HCT116 (cell line): ENCODE data around the gene PTBP1.

Experiments
- ATF3 ChIP-seq: IDR thresholded peaks from 2 replicates; pipeline ENCODE4 v1.6.1; 2012
- CEBPB ChIP-seq: IDR thresholded peaks from 2 replicates; pipeline ENCODE4 v1.6.1; 2012; ENCODE audit warnings: low read depth
- CTCF ChIP-seq, 3 experiments: fragments of 200-600 bp in 1 of 3; sonication (generic) in 1 of 3; IDR thresholded peaks in 2 of 3; conservative IDR thresholded peaks in 1 of 3; 2 replicates each; pipeline ENCODE4 v1.5.1; 2012 to 2017; ENCODE audit warnings: low read depth in 2 of 3, low read length in 2 of 3, antibody characterized with exemption in 1 of 3, borderline replicate concordance in 1 of 3, control low read depth in 1 of 3, mild to moderate bottlenecking in 1 of 3, mixed read lengths in 1 of 3, mixed run types in 1 of 3, moderate library complexity in 1 of 3; ENCODE audit not compliant: insufficient read depth in 1 of 3
- EZH2 ChIP-seq: fragments of 200-600 bp; sonication (generic); IDR thresholded peaks from 2 replicates; pipeline ENCODE4 v1.6.1; 2017; ENCODE audit warnings: antibody characterized with exemption, mixed run types
- POLR2A ChIP-seq: IDR thresholded peaks from 2 replicates; pipeline ENCODE4 v1.7.0; 2011; ENCODE audit warnings: borderline replicate concordance; ENCODE audit not compliant: insufficient read depth, insufficient read length; ENCODE audit errors: extremely low read depth
- POLR2AphosphoS5 ChIP-seq: IDR thresholded peaks from 2 replicates; pipeline ENCODE4 v1.6.1; 2011; ENCODE audit warnings: mild to moderate bottlenecking, low read depth, low read length, moderate library complexity
- ZNF274 ChIP-seq: fragments of 200-500 bp; sonication (Bioruptor generic); IDR thresholded peaks from 2 replicates; pipeline ENCODE4 v1.6.1; 2014; ENCODE audit warnings: mild to moderate bottlenecking, low read depth, low read length, inconsistent platforms

- no peak for TF ChIP-seq POLR2AphosphoS5
- TF ChIP-seq CTCF (IDR thresholded peaks at IDR 0.05 in 2 of 3, conservative IDR thresholded peaks at IDR 0.05 in 1 of 3; ENCODE audit: borderline replicate concordance in 1 of 3, insufficient read depth in 1 of 3, low read depth in 2 of 3, low read length in 2 of 3) = no peak
- TF ChIP-seq POLR2A = no peak
- TF ChIP-seq ZNF274 = no peak
- TF ChIP-seq CEBPB = no peak
- no peak for TF ChIP-seq EZH2
- TF ChIP-seq ATF3 = no peak
Measured at GRCh38 chr19:793806-794205, 3.4 kb upstream of the PTBP1 start.
